GM21390 (cell line): Measurements from ENCODE around the gene BEND2.

Experiments used
- ATAC-seq: cut with Tn5 transposase; IDR thresholded peaks from one replicate; pipeline ENCODE4 v1.9.1; 2021; ENCODE audit not compliant: unreplicated experiment

Gene BEND2

GRCh38 chrX:18146009-18146408, 74.7 kb downstream of the BEND2 start:
- ATAC-seq, result no peak

- no peak for ATAC-seq
Observed at GRCh38 chrX:18136816-18137215, 83.9 kb downstream of the BEND2 start.

GRCh38 chrX:18133605-18134004, 87.1 kb downstream of the BEND2 start:
- ATAC-seq, result no peak

- ATAC-seq, result no peak
Observed at GRCh38 chrX:18129690-18130089, 91.0 kb downstream of the BEND2 start.

GRCh38 chrX:18126971-18127370, 93.7 kb downstream of the BEND2 start:
- no peak for ATAC-seq

- ATAC-seq, result no peak
Observed at GRCh38 chrX:18119856-18120255, 100.8 kb downstream of the BEND2 start.
